Sigmoid colon (tissue), 4 donors: ENCODE measurements around the gene NECTIN1.

ENCODE experiments used
- EP300 ChIP-seq, 4 donors: sonication (generic); formaldehyde crosslinking; IDR thresholded peaks; one replicate each; pipeline ENCODE4 v1.6.1; 2017; ENCODE audit warnings: antibody characterized with exemption in 4 of 4
- POLR2A ChIP-seq, 2 donors: fragments of 450-650 bp; IDR thresholded peaks; one replicate each; pipeline ENCODE4 v1.6.1; 2016; ENCODE audit warnings: antibody characterized with exemption in 2 of 2, mild to moderate bottlenecking in 2 of 2, moderate library complexity in 2 of 2
- POLR2AphosphoS5 ChIP-seq, 4 donors: sonication (generic); formaldehyde crosslinking; IDR thresholded peaks; one replicate each; pipeline ENCODE4 v1.6.1; 2017; ENCODE audit warnings: antibody characterized with exemption in 4 of 4
- TF ChIP-seq, protein P1 (sequence below), 4 experiments: fragments of 450-650 bp in 3 of 4; fragments of 200-600 bp in 1 of 4; IDR thresholded peaks; one replicate each; pipeline ENCODE4 v1.5.1; 2016 to 2019; ENCODE audit warnings: antibody characterized with exemption in 4 of 4, mild to moderate bottlenecking in 3 of 4, moderate library complexity in 2 of 4

DNA sequence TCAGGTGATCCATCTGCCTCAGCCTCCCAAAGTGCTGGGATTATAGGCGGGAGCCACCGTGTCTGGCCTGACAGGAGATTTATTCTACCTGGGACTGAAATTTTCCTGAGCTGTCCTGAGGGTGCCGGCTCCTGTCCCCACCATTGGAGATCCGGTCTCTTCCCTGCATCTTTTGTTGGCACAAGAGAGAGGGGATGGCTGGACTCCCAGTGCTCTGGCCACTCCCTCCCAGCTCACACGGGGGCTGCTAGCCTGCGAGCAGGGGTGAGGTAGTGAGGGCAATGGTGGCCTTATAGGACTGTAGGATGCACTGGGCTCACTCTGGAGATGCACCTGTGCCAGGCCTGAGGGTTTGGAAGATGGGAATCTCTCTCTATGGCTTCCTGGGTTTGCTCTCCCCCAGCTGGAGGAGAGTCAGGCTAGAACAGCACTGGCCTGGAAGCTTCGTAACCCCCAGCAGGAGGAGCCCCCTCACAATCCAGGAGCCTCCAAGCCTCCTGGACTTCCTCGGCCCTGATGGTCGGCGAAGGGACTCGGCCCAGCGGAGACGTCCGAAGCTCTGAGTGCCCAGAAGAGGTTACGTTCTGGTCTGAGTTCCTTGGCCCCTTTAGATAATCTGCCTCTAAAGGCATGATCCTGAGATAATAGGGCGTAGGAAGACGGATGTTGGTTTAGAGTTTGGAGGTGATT, 106.4 kb downstream of the NECTIN1 start:
- TF ChIP-seq, protein P1, sequence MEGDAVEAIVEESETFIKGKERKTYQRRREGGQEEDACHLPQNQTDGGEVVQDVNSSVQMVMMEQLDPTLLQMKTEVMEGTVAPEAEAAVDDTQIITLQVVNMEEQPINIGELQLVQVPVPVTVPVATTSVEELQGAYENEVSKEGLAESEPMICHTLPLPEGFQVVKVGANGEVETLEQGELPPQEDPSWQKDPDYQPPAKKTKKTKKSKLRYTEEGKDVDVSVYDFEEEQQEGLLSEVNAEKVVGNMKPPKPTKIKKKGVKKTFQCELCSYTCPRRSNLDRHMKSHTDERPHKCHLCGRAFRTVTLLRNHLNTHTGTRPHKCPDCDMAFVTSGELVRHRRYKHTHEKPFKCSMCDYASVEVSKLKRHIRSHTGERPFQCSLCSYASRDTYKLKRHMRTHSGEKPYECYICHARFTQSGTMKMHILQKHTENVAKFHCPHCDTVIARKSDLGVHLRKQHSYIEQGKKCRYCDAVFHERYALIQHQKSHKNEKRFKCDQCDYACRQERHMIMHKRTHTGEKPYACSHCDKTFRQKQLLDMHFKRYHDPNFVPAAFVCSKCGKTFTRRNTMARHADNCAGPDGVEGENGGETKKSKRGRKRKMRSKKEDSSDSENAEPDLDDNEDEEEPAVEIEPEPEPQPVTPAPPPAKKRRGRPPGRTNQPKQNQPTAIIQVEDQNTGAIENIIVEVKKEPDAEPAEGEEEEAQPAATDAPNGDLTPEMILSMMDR (IDR thresholded peaks at IDR 0.05): no peak
- TF ChIP-seq POLR2A (IDR thresholded peaks at IDR 0.05) (no peak), POLR2AphosphoS5 (IDR thresholded peaks at IDR 0.05) (no peak), EP300 (IDR thresholded peaks at IDR 0.05) (no peak)
